PC-3 (cell line): ENCODE results near the gene PDE6A.

ENCODE experiments used
- CTCF ChIP-seq: fragments of 300-600 bp; sonication (generic); conservative IDR thresholded peaks from 2 replicates; pipeline ENCODE4 v1.5.1; 2017; ENCODE audit warnings: antibody characterized with exemption, low read depth, mild to moderate bottlenecking, low read length
- EZH2 ChIP-seq: fragments of 300-600 bp; sonication (generic); IDR thresholded peaks from one replicate; pipeline ENCODE4 v1.6.1; 2017; ENCODE audit warnings: antibody characterized with exemption, mild to moderate bottlenecking, low read length; ENCODE audit not compliant: unreplicated experiment
- EZH2phosphoT487 ChIP-seq: fragments of 300-600 bp; sonication (generic); IDR thresholded peaks from 2 replicates; pipeline ENCODE4 v1.6.1; 2018; ENCODE audit warnings: mild to moderate bottlenecking, antibody characterized with exemption, low read length, borderline replicate concordance

- no peak for TF ChIP-seq CTCF
- no peak for TF ChIP-seq EZH2
- TF ChIP-seq EZH2phosphoT487, result no peak
Measured at GRCh38 chr5:149948993-149949392, 4.4 kb upstream of the PDE6A start.
